Neural cell (in vitro differentiated cells): ENCODE results near the gene COL9A1.

Experiments used
- EP300 ChIP-seq: fragments of 450-650 bp; conservative IDR thresholded peaks from 2 replicates; pipeline ENCODE4 v1.6.1; 2014; ENCODE audit warnings: antibody characterized with exemption, mild to moderate bottlenecking, moderate library complexity; ENCODE audit not compliant: poor library complexity, severe bottlenecking
- EZH2 ChIP-seq: fragments of 200-600, 300-800 bp; shearing (Covaris generic), sonication (generic); IDR thresholded peaks from 2 replicates; pipeline ENCODE4 v1.6.1; 2014; ENCODE audit warnings: antibody characterized with exemption, low read length, borderline replicate concordance, mild to moderate bottlenecking; ENCODE audit not compliant: insufficient read depth, poor library complexity, severe bottlenecking
- MXI1 ChIP-seq: fragments of 450-650 bp; conservative IDR thresholded peaks from 2 replicates; pipeline ENCODE4 v1.6.1; 2014; ENCODE audit warnings: antibody characterized with exemption, mild to moderate bottlenecking; ENCODE audit not compliant: poor library complexity, severe bottlenecking
- POLR2AphosphoS5 ChIP-seq: IDR thresholded peaks from 2 replicates; pipeline ENCODE4 v1.6.1; 2012
- RAD21 ChIP-seq: fragments of 450-650 bp; conservative IDR thresholded peaks from 2 replicates; pipeline ENCODE4 v1.6.1; 2014; ENCODE audit warnings: antibody characterized with exemption, mild to moderate bottlenecking, moderate library complexity
- SMC3 ChIP-seq: fragments of 450-650 bp; conservative IDR thresholded peaks from 2 replicates; pipeline ENCODE4 v1.6.1; 2014; ENCODE audit warnings: antibody characterized with exemption, mild to moderate bottlenecking, moderate library complexity; ENCODE audit not compliant: poor library complexity
- TAF1 ChIP-seq: IDR thresholded peaks from 2 replicates; pipeline ENCODE4 v1.6.1; 2012; ENCODE audit warnings: low read depth
- TF ChIP-seq, protein P1 (sequence below): fragments of 450-650 bp; IDR thresholded peaks from 2 replicates; pipeline ENCODE4 v1.5.1; 2014; ENCODE audit warnings: antibody characterized with exemption, mild to moderate bottlenecking, moderate library complexity; ENCODE audit not compliant: poor library complexity, severe bottlenecking
- TF ChIP-seq, protein P2 (sequence below): IDR thresholded peaks from 2 replicates; pipeline ENCODE4 v1.6.1; 2012; ENCODE audit warnings: borderline replicate concordance

DNA sequence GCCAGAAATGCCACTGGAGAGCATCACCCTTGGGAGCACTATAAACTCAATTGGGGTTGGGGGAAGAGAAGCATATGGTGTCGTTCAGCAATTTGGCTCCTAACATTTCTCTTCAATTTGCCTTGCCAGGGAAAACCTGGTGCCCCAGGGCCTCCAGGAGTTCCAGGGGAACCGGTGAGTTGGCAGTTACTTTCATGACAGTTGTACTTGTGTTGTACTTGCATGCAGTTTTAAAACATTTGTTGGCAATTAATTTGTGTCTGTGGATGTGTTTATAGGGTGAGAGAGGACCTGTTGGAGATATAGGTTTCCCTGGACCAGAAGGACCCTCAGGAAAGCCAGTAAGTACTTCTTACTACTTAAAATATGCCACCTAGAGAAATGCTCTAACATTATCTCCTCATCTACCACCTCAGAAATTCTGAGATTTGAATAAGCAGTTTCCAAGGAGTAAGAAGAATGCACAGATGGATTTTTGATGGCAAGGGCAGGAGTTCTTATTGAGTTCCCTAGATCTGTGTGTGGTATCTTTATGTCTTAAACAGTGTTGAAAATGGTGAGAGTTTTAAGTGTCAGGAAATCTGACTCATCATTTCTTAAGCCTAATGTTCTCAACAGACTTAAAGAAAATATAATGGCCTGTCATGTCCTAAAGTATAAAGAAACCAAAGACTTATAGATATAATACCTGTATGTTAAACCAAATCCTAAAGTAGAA is 122.5 kb downstream of the COL9A1 start:
- TF ChIP-seq, protein P1, sequence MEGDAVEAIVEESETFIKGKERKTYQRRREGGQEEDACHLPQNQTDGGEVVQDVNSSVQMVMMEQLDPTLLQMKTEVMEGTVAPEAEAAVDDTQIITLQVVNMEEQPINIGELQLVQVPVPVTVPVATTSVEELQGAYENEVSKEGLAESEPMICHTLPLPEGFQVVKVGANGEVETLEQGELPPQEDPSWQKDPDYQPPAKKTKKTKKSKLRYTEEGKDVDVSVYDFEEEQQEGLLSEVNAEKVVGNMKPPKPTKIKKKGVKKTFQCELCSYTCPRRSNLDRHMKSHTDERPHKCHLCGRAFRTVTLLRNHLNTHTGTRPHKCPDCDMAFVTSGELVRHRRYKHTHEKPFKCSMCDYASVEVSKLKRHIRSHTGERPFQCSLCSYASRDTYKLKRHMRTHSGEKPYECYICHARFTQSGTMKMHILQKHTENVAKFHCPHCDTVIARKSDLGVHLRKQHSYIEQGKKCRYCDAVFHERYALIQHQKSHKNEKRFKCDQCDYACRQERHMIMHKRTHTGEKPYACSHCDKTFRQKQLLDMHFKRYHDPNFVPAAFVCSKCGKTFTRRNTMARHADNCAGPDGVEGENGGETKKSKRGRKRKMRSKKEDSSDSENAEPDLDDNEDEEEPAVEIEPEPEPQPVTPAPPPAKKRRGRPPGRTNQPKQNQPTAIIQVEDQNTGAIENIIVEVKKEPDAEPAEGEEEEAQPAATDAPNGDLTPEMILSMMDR, result no peak
- TF ChIP-seq POLR2AphosphoS5 (no peak), RAD21 (no peak), EP300 (no peak), SMC3 (no peak), EZH2 (no peak), MXI1 (no peak), TAF1 (no peak)
- TF ChIP-seq, protein P2, sequence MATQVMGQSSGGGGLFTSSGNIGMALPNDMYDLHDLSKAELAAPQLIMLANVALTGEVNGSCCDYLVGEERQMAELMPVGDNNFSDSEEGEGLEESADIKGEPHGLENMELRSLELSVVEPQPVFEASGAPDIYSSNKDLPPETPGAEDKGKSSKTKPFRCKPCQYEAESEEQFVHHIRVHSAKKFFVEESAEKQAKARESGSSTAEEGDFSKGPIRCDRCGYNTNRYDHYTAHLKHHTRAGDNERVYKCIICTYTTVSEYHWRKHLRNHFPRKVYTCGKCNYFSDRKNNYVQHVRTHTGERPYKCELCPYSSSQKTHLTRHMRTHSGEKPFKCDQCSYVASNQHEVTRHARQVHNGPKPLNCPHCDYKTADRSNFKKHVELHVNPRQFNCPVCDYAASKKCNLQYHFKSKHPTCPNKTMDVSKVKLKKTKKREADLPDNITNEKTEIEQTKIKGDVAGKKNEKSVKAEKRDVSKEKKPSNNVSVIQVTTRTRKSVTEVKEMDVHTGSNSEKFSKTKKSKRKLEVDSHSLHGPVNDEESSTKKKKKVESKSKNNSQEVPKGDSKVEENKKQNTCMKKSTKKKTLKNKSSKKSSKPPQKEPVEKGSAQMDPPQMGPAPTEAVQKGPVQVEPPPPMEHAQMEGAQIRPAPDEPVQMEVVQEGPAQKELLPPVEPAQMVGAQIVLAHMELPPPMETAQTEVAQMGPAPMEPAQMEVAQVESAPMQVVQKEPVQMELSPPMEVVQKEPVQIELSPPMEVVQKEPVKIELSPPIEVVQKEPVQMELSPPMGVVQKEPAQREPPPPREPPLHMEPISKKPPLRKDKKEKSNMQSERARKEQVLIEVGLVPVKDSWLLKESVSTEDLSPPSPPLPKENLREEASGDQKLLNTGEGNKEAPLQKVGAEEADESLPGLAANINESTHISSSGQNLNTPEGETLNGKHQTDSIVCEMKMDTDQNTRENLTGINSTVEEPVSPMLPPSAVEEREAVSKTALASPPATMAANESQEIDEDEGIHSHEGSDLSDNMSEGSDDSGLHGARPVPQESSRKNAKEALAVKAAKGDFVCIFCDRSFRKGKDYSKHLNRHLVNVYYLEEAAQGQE, result no peak
